Skeletal muscle cell (primary cell): ENCODE data around the gene PHLPP1.
A peak's percentile ranks its signal among the peaks of the same experiment; 100 is the strongest.

Experiments
- DNase-seq: peaks from one replicate; pipeline ENCODE4 v3.0.0-alpha.2; 2010; ENCODE audit warnings: low read depth
- H3K4me3 ChIP-seq: 2 replicates; pipeline ENCODE4 v1.5.1; 2011; ENCODE audit warnings: low read depth, mild to moderate bottlenecking, control low read depth, low read length, moderate library complexity

The PHLPP1 gene

GRCh38 chr18:62987859-62988258 is 272.5 kb downstream of the PHLPP1 start:
- no peak for DNase-seq
- no peak overlapping the region for H3K4me3 ChIP-seq

GRCh38 chr18:62988471-62988870 is 273.1 kb downstream of the PHLPP1 start:
- no peak overlapping the region for H3K4me3 ChIP-seq
- no peak for DNase-seq

GRCh38 chr18:62989195-62989594 is 273.9 kb downstream of the PHLPP1 start:
- H3K4me3 ChIP-seq: no peak overlapping the region
- DNase-seq: no peak

GRCh38 chr18:62990653-62991052 is 275.3 kb downstream of the PHLPP1 start:
- no peak overlapping the region for H3K4me3 ChIP-seq
- no peak for DNase-seq

GRCh38 chr18:62991389-62991788 is 276.0 kb downstream of the PHLPP1 start:
- DNase-seq: no peak
- no peak overlapping the region for H3K4me3 ChIP-seq

- H3K4me3 ChIP-seq: no peak overlapping the region
- no peak for DNase-seq
Measured at GRCh38 chr18:62991959-62992358, 276.6 kb downstream of the PHLPP1 start.

GRCh38 chr18:62992877-62993365 is 277.6 kb downstream of the PHLPP1 start:
- no peak for DNase-seq
- no peak overlapping the region for H3K4me3 ChIP-seq

GRCh38 chr18:62996566-62996965 is 281.2 kb downstream of the PHLPP1 start:
- no peak overlapping the region for H3K4me3 ChIP-seq
- DNase-seq: no peak

- H3K4me3 ChIP-seq: no peak overlapping the region
Measured at GRCh38 chr18:62997076-62997475, 281.7 kb downstream of the PHLPP1 start.

GRCh38 chr18:62998443-62998842 is 283.1 kb downstream of the PHLPP1 start:
- H3K4me3 ChIP-seq: no peak overlapping the region
- no peak for DNase-seq

More at GRCh38 chr18:62997076-62997475, 281.7 kb downstream of the PHLPP1 start:
- no peak for DNase-seq

- DNase-seq: peak; percentile 57
- no peak overlapping the region for H3K4me3 ChIP-seq
Measured at GRCh38 chr18:62999392-62999791, 284.1 kb downstream of the PHLPP1 start.

GRCh38 chr18:62999921-63000320 is 284.6 kb downstream of the PHLPP1 start:
- no peak overlapping the region for H3K4me3 ChIP-seq
- no peak for DNase-seq

GRCh38 chr18:63000839-63001238 is 285.5 kb downstream of the PHLPP1 start:
- DNase-seq: no peak
- no peak overlapping the region for H3K4me3 ChIP-seq

- no peak for DNase-seq
- H3K4me3 ChIP-seq: no peak overlapping the region
Measured at GRCh38 chr18:63001861-63002260, 286.5 kb downstream of the PHLPP1 start.

GRCh38 chr18:63002305-63002704 is 287.0 kb downstream of the PHLPP1 start:
- no peak overlapping the region for H3K4me3 ChIP-seq
- DNase-seq: no peak

GRCh38 chr18:63002803-63003445 is 287.6 kb downstream of the PHLPP1 start:
- no peak overlapping the region for H3K4me3 ChIP-seq
- DNase-seq: no peak

GRCh38 chr18:63003899-63004298 is 288.6 kb downstream of the PHLPP1 start:
- DNase-seq: no peak

GRCh38 chr18:63004466-63005089 is 289.2 kb downstream of the PHLPP1 start:
- H3K4me3 ChIP-seq: no peak overlapping the region
- no peak for DNase-seq

More at GRCh38 chr18:63003899-63004298, 288.6 kb downstream of the PHLPP1 start:
- H3K4me3 ChIP-seq: no peak overlapping the region

- H3K4me3 ChIP-seq: no peak overlapping the region
- no peak for DNase-seq
Measured at GRCh38 chr18:63005306-63005705, 290.0 kb downstream of the PHLPP1 start.

- H3K4me3 ChIP-seq: no peak overlapping the region
- no peak for DNase-seq
Measured at GRCh38 chr18:63007231-63007630, 291.9 kb downstream of the PHLPP1 start.

GRCh38 chr18:63016270-63016669 is 300.9 kb downstream of the PHLPP1 start:
- DNase-seq: peak; percentile 21

More at GRCh38 chr18:63016270-63016669, 300.9 kb downstream of the PHLPP1 start:
- H3K4me3 ChIP-seq: no peak overlapping the region
